Endodermal cell (in vitro differentiated cells): ENCODE measurements around the gene RUNX2. TPM values are rescaled to one million over a fixed set of nuclear protein-coding genes. Genes with fewer than 3 reads are reported as not detected.
"Not testable (repeated sequence)": the region's sequence is repeated elsewhere in the genome, so short reads cannot be mapped to it uniquely, and the experiment has no call there.

Source experiments
- DNase-seq: peaks from one replicate; pipeline ENCODE4 v3.0.0-alpha.2; 2017
- H3K27ac ChIP-seq: 2 replicates; pipeline ENCODE4 v1.5.1; 2013; ENCODE audit warnings: mild to moderate bottlenecking, low read depth, low read length, moderate library complexity
- H3K27me3 ChIP-seq: 2 replicates; pipeline ENCODE4 v1.6.1; 2013; ENCODE audit warnings: mild to moderate bottlenecking, low read length, moderate library complexity; ENCODE audit not compliant: insufficient read depth, control insufficient read depth, poor library complexity, severe bottlenecking
- H3K36me3 ChIP-seq: 2 replicates; pipeline ENCODE4 v1.7.0; 2013; ENCODE audit warnings: mild to moderate bottlenecking, low read length, moderate library complexity; ENCODE audit not compliant: control insufficient read depth, insufficient read depth
- H3K4me1 ChIP-seq: one replicate; pipeline ENCODE4 v1.7.0; 2013; ENCODE audit warnings: low read length; ENCODE audit not compliant: control insufficient read depth, insufficient read depth
- H3K4me3 ChIP-seq: 2 replicates; pipeline ENCODE4 v1.5.1; 2013; ENCODE audit warnings: mild to moderate bottlenecking, low read length, moderate library complexity
- H3K9ac ChIP-seq: 2 replicates; pipeline ENCODE4 v1.6.1; 2013; ENCODE audit warnings: mild to moderate bottlenecking, low read length, moderate library complexity; ENCODE audit not compliant: poor library complexity, severe bottlenecking; ENCODE audit errors: extremely low read depth
- H3K9me3 ChIP-seq: 2 replicates; pipeline ENCODE4 v1.6.1; 2013; ENCODE audit warnings: mild to moderate bottlenecking, low read length, moderate library complexity; ENCODE audit not compliant: control insufficient read depth
- H3K27ac Mint-ChIP-seq: 2 replicates; pipeline ENCODE4 v1.8.0; 2020; ENCODE audit warnings: mixed read lengths
- H3K27me3 Mint-ChIP-seq: 2 replicates; pipeline ENCODE4 v1.8.0; 2021; ENCODE audit warnings: mild to moderate bottlenecking, mixed read lengths; ENCODE audit not compliant: insufficient read depth
- H3K36me3 Mint-ChIP-seq: 2 replicates; pipeline ENCODE4 v1.8.0; 2020; ENCODE audit warnings: low read depth, mixed read lengths
- H3K4me1 Mint-ChIP-seq: 2 replicates; pipeline ENCODE4 v1.8.0; 2020; ENCODE audit warnings: mixed read lengths
- H3K4me3 Mint-ChIP-seq: 2 replicates; pipeline ENCODE4 v1.8.0; 2020; ENCODE audit warnings: mild to moderate bottlenecking, moderate library complexity, mixed read lengths
- H3K9me3 Mint-ChIP-seq: 2 replicates; pipeline ENCODE4 v1.8.0; 2020; ENCODE audit warnings: mild to moderate bottlenecking, mixed read lengths
- CTCF ChIP-seq: fragments of 200-600 bp; sonication (generic); conservative IDR thresholded peaks from 2 replicates; pipeline ENCODE4 v1.5.0; 2021; ENCODE audit warnings: antibody characterized with exemption, mild to moderate bottlenecking
- WGBS, 2 experiments: methylation state at CpG; one replicate each; pipeline versions ENCODE4 v1.1.5 to v1.1.7; 2013; ENCODE audit warnings: missing lambda C conversion rate in 2 of 2, mixed read lengths in 1 of 2; ENCODE audit not compliant: insufficient coverage in 1 of 2, insufficient read length in 1 of 2; 5-methylcytosine and 5-hydroxymethylcytosine counted together
- total RNA-seq, 2 donors: library from RNA; stranded (reverse); fragmentation: NEBNext Ultra II Directional in 1 of 2; extraction: Animal tissue kit (Norgen Biotek cat#: 25700) in 1 of 2; gene quantifications; 2 replicates in 1 of 2; 3 replicates in 1 of 2; pipeline ENCODE4 v1.2.1, GENCODE V29; 2021

RUNX2 gene
- total RNA-seq, 2 donors from 2014 or later = 0.18 to 0.26 TPM

DNA sequence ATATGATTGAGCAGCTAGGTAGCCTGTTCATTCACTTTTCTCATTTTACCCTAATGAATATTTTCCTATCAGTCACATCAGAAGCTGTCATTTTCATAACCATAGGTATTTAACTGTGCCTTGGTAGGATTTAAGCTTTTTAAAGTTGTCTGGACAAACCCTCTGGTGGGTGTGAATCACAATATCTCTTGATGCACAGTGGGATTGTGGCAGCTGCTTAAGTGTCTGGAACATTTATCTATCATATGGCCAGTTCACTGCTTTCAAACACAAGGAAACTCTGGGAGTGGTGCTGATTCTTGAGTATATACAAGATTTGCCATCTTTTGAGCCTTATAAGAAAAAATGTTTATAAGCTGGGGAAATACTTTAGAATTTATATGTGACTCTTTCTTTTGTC lies 136.6 kb downstream of the RUNX2 start:
- Histone ChIP-seq H3K4me1 (no peaks in the 10 kb centered on the region), H3K4me3 (no peak overlapping the region), H3K36me3 (no peaks in the 10 kb centered on the region), H3K27me3 (no peaks in the 10 kb centered on the region), H3K27ac (no peak overlapping the region), H3K9ac (no peak overlapping the region), H3K9me3 (no peaks in the 10 kb centered on the region)
- Mint-ChIP-seq H3K27ac (no peak overlapping the region), H3K4me3 (no peak overlapping the region), H3K27me3 (peaks cover 5% of the 10 kb centered on the region), H3K36me3 (no peaks in the 10 kb centered on the region), H3K9me3 (no peaks in the 10 kb centered on the region), H3K4me1 (no peaks in the 10 kb centered on the region)
- no peak for DNase-seq
- no peak for TF ChIP-seq CTCF

- Mint-ChIP-seq H3K27me3 (peaks cover 5% of the 10 kb centered on the region), H3K4me3 (no peak overlapping the region), H3K9me3 (no peaks in the 10 kb centered on the region), H3K4me1 (no peaks in the 10 kb centered on the region), H3K27ac (no peak overlapping the region), H3K36me3 (no peaks in the 10 kb centered on the region)
- DNase-seq = no peak
- TF ChIP-seq CTCF = no peak
- Histone ChIP-seq H3K27me3 (no peaks in the 10 kb centered on the region), H3K36me3 (no peaks in the 10 kb centered on the region), H3K9me3 (no peaks in the 10 kb centered on the region), H3K27ac (no peak overlapping the region), H3K4me1 (no peaks in the 10 kb centered on the region), H3K4me3 (no peak overlapping the region), H3K9ac (no peak overlapping the region)
- 88 to 90% methylated on average over 4 of the region's 4 CpGs for WGBS, 2 experiments
These were observed 138.6 kb downstream of the RUNX2 start for GRCh38 chr6:45466686-45467085.

DNA sequence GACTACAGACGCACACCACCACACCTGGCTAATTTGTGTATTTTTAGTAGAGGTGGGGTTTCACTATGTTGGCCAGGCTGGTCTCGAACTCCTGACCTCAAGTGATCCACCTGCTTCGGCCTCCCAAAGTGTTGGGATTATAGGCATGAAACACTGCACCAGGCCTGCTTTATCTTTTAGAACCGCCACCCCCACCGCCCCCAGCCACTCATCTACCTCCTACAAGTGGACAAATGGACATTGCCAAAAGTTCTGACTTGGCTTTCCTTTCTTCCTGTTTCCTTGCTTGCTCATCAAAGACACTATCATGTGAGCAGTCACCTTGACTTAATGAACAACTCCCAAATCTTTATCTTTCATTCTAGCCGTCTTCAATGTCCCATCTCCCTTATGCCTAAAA lies 139.3 kb downstream of the RUNX2 start:
- not testable (repeated sequence) for H3K27ac ChIP-seq, DNase-seq, H3K27me3 ChIP-seq, H3K9me3 Mint-ChIP-seq, H3K9ac ChIP-seq, H3K4me3 ChIP-seq, H3K27ac Mint-ChIP-seq, H3K4me3 Mint-ChIP-seq, H3K9me3 ChIP-seq, H3K4me1 ChIP-seq, H3K27me3 Mint-ChIP-seq, H3K36me3 ChIP-seq, H3K4me1 Mint-ChIP-seq, H3K36me3 Mint-ChIP-seq
- 96 to 100% methylated on average over 3 to 6 of the region's 6 CpGs for WGBS, 2 experiments

- H3K27ac Mint-ChIP-seq = no peak overlapping the region
- H3K9ac ChIP-seq = no peak overlapping the region
- H3K4me3 Mint-ChIP-seq = no peak overlapping the region
- DNase-seq = no peak
- H3K27me3 Mint-ChIP-seq = peaks cover 3% of the 10 kb centered on the region
- H3K27me3 ChIP-seq = no peaks in the 10 kb centered on the region
- H3K36me3 ChIP-seq = no peaks in the 10 kb centered on the region
- H3K4me3 ChIP-seq = no peak overlapping the region
- no peaks in the 10 kb centered on the region for H3K4me1 ChIP-seq
- no peaks in the 10 kb centered on the region for H3K9me3 ChIP-seq
- TF ChIP-seq CTCF = no peak
- no peak overlapping the region for H3K27ac ChIP-seq
- H3K4me1 Mint-ChIP-seq = no peaks in the 10 kb centered on the region
- no peaks in the 10 kb centered on the region for H3K36me3 Mint-ChIP-seq
- 83 to 94% methylated on average over 3 of the region's 3 CpGs for WGBS, 2 experiments
- H3K9me3 Mint-ChIP-seq = no peaks in the 10 kb centered on the region
These were observed 139.7 kb downstream of the RUNX2 start for GRCh38 chr6:45467853-45468252.
